Mammary epithelial cell (primary cell): ENCODE results near the gene CTAGE1.

Experiments used
- CTCF ChIP-seq, 2 donors: IDR thresholded peaks in 1 of 2; conservative IDR thresholded peaks in 1 of 2; 2 replicates each; pipeline ENCODE4 v1.5.1; 2011 to 2012; ENCODE audit warnings: inconsistent platforms in 2 of 2, low read length in 2 of 2, mild to moderate bottlenecking in 2 of 2, control low read depth in 1 of 2, low read depth in 1 of 2; ENCODE audit not compliant: insufficient read depth in 1 of 2; ENCODE audit errors: extremely low read depth in 1 of 2
- EZH2 ChIP-seq: IDR thresholded peaks from 2 replicates; pipeline ENCODE4 v1.6.1; 2012; ENCODE audit warnings: low read length, inconsistent platforms, borderline replicate concordance

GRCh38 chr18:22434973-22435608 lies 17.4 kb upstream of the CTAGE1 start:
- TF ChIP-seq CTCF (conservative IDR thresholded peaks at IDR 0.05 in 1 of 2, IDR thresholded peaks at IDR 0.05 in 1 of 2; ENCODE audit: extremely low read depth in 1 of 2, insufficient read depth in 1 of 2, low read depth in 1 of 2, low read length in 2 of 2) (no peak), EZH2 (no peak)
